ENCODE data around the gene ACVR1B.

Gene ACVR1B

DNA sequence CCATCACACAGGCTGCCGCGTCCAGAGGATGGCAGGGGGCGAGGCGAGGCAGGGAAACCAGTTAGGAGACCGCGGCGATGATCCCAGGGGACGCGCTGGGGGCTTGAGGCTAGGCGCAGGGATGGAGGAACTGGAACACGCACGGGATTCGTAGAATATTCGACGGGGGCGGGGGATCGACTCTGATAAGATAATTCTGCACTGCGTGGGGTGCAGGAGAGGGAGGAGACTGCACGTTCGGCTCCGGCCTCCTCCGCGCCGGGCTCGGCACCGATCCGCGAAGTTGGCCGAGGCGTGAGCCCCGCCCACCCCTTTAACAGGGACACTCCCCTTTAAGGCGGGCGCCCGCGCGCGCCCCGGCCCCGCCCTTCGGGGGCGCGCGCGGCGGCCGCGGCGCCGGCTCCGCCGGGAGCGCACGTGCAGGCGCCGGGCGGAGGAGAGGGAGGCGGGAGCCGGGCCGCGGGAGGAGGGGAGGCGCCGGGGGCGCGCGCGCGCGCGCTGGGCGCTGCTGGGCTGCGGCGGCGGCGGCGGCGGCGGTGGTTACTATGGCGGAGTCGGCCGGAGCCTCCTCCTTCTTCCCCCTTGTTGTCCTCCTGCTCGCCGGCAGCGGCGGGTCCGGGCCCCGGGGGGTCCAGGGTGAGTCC lies at the start of gene ACVR1B:
Gene ACVR1B, plus strand, starts transcription at position 501 of the 644 bp plus-strand sequence. Its CDS starts 45 bp downstream, at position 546.
- Histone ChIP-seq H3K27ac (ENCODE audit: low read length) (no peak within 1 kb of the TSS), H3K4me3 (ENCODE audit: low read length) (peak within 1 kb of the TSS; percentile 87), H3K9ac (ENCODE audit: low read length) (peak within 1 kb of the TSS; percentile 85), H3K4me1 (ENCODE audit: control insufficient read depth, low read depth, low read length) (peaks cover 5% of the 10 kb centered on the region), H3K27me3 (ENCODE audit: control insufficient read depth, insufficient read depth, low read length) (peaks cover 46% of the 10 kb centered on the region), H3K36me3 (ENCODE audit: control insufficient read depth, low read depth, low read length) (no peaks in the 10 kb centered on the region), H3K9me3 (ENCODE audit: control insufficient read depth, low read depth, low read length) (no peaks in the 10 kb centered on the region)

DNA sequence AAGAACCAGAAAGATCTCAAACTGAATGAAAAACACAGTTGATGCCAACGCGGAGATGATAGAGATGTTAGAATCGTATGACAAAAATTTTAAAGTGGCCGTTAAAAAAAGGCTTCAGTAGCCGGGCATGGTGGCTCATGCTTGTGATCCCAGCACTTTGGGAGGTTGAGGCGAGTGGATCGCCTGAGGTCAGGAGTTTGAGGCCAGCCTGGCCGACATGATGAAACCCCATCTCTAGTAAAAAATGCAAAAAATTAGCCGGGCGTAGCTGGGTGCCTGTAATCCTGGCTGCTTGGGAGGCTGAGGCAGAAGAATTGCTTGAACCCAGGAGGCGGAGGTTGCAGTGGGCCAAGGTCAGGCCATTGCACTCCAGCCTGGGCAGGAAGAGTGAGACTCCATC lies 49.6 kb upstream of the ACVR1B start:
- Histone ChIP-seq H3K4me3 (ENCODE audit: low read length) (no peak overlapping the region), H3K27me3 (ENCODE audit: control insufficient read depth, insufficient read depth, low read length) (no peaks in the 10 kb centered on the region), H3K36me3 (ENCODE audit: control insufficient read depth, low read depth, low read length) (no peaks in the 10 kb centered on the region), H3K9me3 (ENCODE audit: control insufficient read depth, low read depth, low read length) (no peaks in the 10 kb centered on the region), H3K27ac (ENCODE audit: low read length) (no peak overlapping the region), H3K9ac (ENCODE audit: low read length) (no peak overlapping the region), H3K4me1 (ENCODE audit: control insufficient read depth, low read depth, low read length) (no peaks in the 10 kb centered on the region)

DNA sequence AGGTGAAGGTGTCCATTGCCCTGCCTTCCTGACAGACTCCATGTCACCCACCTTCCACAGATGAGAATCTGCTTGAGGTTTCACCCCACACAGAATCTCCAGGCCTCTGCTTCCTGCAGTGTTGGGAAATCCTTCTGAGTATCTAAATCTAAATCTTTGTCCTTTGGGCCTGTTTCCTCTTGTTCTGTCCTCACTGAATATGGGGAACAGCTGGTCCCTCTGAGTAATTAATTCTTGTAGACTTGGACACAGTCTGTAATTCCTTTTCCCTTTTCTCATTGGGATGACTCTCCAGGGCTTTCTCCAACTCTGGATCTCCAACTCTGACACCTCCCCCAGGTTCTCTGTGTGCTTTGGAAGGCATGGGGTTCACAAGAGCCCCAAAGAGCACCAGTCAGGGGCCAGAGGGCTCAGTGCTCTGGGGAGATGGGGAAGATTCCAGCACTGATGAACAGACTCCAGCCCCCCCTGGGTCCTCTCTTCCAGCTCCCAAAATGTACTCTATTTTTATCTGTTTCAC lies 46.5 kb upstream of the ACVR1B start:
- no peaks in the 10 kb centered on the region for H3K4me1 ChIP-seq (ENCODE audit: control insufficient read depth, low read depth, low read length)
- no peak overlapping the region for H3K27ac ChIP-seq (ENCODE audit: low read length)
- no peak overlapping the region for H3K4me3 ChIP-seq (ENCODE audit: low read length)
- H3K27me3 ChIP-seq (ENCODE audit: control insufficient read depth, insufficient read depth, low read length): no peaks in the 10 kb centered on the region
- no peaks in the 10 kb centered on the region for H3K9me3 ChIP-seq (ENCODE audit: control insufficient read depth, low read depth, low read length)
- H3K9ac ChIP-seq (ENCODE audit: low read length): no peak overlapping the region
- no peaks in the 10 kb centered on the region for H3K36me3 ChIP-seq (ENCODE audit: control insufficient read depth, low read depth, low read length)

DNA sequence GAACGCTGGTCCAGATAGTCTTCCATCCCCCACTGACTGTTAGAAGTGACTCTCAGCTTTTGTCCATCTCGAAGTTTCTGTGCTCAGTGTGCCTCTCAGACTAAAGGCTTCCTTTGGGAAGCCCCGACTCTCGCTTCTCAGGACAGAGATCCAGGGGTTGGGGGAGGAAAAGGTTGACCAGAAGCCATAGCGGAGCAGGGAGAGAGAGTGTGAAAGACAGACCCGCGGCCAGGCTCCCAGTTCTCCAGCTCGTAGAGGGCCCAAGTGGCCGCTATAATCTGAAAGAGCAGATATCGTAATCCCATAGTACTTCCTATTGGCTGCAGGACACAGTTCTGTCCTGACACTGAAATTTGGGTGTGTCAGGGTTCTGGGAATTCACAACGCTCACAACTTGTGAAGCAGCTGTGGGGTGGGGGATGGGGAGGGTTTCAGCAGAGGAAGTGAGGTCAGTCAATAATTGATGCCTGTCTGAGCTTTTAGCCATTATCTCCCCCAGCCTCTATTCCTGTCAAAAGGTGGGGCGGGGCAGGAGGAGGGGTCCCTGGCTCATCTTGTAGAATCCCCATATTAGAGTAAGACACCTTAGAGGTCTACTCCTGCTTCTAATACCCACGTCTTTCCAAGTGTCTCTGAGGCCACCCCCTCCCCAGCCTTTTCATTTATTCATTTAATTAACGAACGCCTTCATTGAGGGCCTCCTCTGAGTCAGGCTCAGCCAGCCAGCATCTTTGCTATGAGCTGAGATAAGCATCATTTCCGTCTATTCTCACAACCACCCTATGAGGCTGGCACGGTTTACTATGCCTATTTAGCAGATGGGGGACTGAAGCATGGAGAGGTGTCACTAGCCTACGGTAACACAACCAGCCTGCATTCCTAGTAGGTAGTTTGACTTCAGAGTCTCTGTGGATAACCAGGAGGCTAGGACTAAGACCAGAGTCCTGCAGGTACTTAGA lies 45.7 kb upstream of the ACVR1B start:
- H3K9me3 ChIP-seq (ENCODE audit: control insufficient read depth, low read depth, low read length): no peaks in the 10 kb centered on the region
- no peaks in the 10 kb centered on the region for H3K27me3 ChIP-seq (ENCODE audit: control insufficient read depth, insufficient read depth, low read length)
- no peaks in the 10 kb centered on the region for H3K4me1 ChIP-seq (ENCODE audit: control insufficient read depth, low read depth, low read length)
- no peak overlapping the region for H3K4me3 ChIP-seq (ENCODE audit: low read length)
- no peak overlapping the region for H3K9ac ChIP-seq (ENCODE audit: low read length)
- H3K27ac ChIP-seq (ENCODE audit: low read length): no peak overlapping the region
- H3K36me3 ChIP-seq (ENCODE audit: control insufficient read depth, low read depth, low read length): no peaks in the 10 kb centered on the region

DNA sequence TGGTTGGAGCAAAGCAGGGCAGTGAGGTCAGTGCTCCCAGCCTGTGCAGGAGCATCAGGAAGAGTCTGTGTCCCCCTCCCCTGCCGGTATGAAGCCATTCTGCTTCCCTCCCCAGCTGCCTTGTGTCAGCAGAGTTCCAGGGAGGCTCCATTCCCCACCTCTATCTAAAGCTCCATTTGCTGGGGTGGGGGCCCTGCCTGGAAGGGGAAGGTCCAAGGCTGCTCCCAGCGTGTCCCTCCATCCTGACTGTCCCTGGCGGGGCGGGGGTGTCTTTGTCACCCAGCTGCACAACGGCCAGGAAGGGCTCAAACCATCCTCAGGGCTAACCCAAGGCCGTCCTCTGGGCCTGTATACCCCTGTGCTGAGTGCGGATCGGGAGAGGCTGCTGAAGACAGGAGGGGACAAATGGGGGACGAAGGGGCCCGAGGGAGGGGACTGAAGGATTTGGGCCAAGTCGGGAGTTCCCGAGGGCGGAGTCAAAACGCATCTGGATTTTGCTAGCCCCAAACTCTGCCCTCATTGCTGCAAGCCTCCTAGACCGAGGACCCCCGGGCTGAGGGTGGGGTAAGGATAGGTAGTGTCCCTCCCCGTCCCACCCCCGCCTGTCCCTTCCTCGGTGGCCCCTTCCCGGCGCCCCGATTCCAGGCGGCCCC lies 44.9 kb upstream of the ACVR1B start:
- no peak overlapping the region for H3K4me3 ChIP-seq (ENCODE audit: low read length)
- no peak overlapping the region for H3K27ac ChIP-seq (ENCODE audit: low read length)
- H3K9ac ChIP-seq (ENCODE audit: low read length): no peak overlapping the region
- no peaks in the 10 kb centered on the region for H3K9me3 ChIP-seq (ENCODE audit: control insufficient read depth, low read depth, low read length)
- H3K4me1 ChIP-seq (ENCODE audit: control insufficient read depth, low read depth, low read length): no peaks in the 10 kb centered on the region
- no peaks in the 10 kb centered on the region for H3K27me3 ChIP-seq (ENCODE audit: control insufficient read depth, insufficient read depth, low read length)
- H3K36me3 ChIP-seq (ENCODE audit: control insufficient read depth, low read depth, low read length): no peaks in the 10 kb centered on the region

DNA sequence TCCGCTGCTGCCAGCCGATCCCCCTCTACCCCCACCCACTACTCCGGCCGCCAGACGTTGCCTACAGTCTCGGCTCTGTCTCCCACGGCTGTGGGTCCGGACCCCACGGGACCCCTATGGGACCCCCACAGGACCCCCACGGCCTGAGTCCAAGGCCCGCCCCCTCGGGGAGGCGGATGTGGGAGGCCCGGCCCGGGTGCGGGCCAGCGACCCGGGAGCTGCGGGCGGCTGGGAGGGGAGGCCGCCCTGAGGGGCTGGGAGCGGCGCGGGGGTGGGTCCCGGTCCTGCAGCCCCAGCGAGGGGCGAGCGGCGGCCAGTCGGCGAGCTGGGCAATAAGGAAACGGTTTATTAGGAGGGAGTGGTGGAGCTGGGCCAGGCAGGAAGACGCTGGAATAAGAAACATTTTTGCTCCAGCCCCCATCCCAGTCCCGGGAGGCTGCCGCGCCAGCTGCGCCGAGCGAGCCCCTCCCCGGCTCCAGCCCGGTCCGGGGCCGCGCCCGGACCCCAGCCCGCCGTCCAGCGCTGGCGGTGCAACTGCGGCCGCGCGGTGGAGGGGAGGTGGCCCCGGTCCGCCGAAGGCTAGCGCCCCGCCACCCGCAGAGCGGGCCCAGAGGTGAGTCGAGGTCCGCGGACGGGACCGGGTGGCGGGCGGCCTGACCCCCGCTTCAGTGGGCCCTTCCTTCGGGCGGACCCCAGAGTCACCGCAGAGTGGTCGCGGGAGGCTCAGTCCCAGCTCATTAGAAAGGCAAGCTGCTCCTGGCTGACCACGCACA lies 44.2 kb upstream of the ACVR1B start, which contains the start of gene ACVRL1:
Gene ACVRL1, plus strand, starts transcription at position 422 of the 773 bp plus-strand sequence. CDS start 4,971 bp downstream, outside the sequence.
- Histone ChIP-seq H3K4me1 (ENCODE audit: control insufficient read depth, low read depth, low read length) (peaks cover under 1% of the 10 kb centered on the region), H3K4me3 (ENCODE audit: low read length) (no peak within 1 kb of the TSS), H3K36me3 (ENCODE audit: control insufficient read depth, low read depth, low read length) (no peaks in the 10 kb centered on the region), H3K27ac (ENCODE audit: low read length) (no peak within 1 kb of the TSS), H3K9ac (ENCODE audit: low read length) (no peak within 1 kb of the TSS), H3K27me3 (ENCODE audit: control insufficient read depth, insufficient read depth, low read length) (no peaks in the 10 kb centered on the region), H3K9me3 (ENCODE audit: control insufficient read depth, low read depth, low read length) (no peaks in the 10 kb centered on the region)

DNA sequence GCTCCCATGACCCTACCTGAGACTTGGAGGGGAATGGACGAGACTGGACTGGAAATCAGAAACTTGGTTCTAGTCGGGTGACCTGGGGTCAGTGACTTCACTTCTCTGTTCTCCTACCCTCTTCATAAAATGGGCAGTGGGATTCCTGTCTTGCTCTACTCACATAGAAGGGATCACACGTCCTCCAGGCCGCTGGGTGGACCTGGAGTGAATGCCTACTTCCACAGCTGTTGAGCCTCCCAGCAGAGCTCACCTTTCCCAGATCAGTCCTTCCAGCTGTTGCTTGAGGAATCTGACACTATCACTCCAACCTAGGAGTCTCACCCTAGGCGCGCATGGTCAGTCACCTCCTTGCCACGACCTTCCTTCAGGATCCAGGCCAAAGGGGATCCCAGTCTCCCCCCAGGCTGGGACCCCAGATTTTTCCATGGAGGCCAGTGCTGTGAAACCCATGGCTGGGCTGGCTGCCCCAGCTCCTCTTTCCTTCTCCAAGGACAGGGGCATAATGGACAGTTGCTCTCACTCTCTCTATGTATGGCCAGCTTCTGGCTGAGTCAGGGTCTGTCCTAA lies 43.6 kb upstream of the ACVR1B start:
- no peaks in the 10 kb centered on the region for H3K27me3 ChIP-seq (ENCODE audit: control insufficient read depth, insufficient read depth, low read length)
- no peaks in the 10 kb centered on the region for H3K36me3 ChIP-seq (ENCODE audit: control insufficient read depth, low read depth, low read length)
- H3K27ac ChIP-seq (ENCODE audit: low read length): no peak overlapping the region
- no peak overlapping the region for H3K9ac ChIP-seq (ENCODE audit: low read length)
- peaks cover 3% of the 10 kb centered on the region for H3K4me1 ChIP-seq (ENCODE audit: control insufficient read depth, low read depth, low read length)
- no peaks in the 10 kb centered on the region for H3K9me3 ChIP-seq (ENCODE audit: control insufficient read depth, low read depth, low read length)
- no peak overlapping the region for H3K4me3 ChIP-seq (ENCODE audit: low read length)

DNA sequence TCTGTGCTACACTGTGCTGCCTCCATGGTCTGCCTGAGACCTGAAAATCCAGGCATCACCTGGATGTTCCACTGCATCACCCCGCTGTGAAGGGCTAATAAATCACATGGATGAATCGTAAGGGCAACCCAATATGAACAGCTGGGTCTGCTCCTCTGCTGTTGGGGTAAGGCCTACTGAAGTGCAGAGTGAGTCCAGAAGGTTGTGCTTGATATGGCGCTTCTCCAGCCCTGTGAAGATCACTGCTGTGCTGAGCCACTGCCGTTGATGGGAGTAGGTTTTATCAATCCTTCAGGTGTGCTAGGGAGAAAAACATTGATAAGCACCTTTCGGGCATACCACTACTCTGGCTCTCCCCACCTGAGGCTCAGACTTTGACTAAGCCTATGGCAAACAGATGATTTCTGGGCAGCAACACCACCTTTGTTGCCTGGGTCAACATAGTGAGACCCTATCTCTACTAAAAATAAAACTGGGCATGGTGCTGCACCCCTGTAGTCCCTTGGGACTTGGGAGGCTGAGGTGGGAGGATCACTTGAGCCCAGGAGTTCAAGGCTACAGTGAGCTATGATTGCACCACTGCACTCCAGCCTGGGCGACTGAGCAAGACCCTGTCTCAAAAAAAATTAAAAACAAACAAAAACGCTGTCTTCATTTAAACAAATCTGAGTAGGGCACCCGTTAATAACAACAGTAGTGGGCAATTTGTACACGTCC lies 42.5 kb upstream of the ACVR1B start:
- H3K4me3 ChIP-seq (ENCODE audit: low read length): no peak overlapping the region
- H3K4me1 ChIP-seq (ENCODE audit: control insufficient read depth, low read depth, low read length): peaks cover 3% of the 10 kb centered on the region
- H3K9ac ChIP-seq (ENCODE audit: low read length): no peak overlapping the region
- H3K27me3 ChIP-seq (ENCODE audit: control insufficient read depth, insufficient read depth, low read length): no peaks in the 10 kb centered on the region
- no peaks in the 10 kb centered on the region for H3K9me3 ChIP-seq (ENCODE audit: control insufficient read depth, low read depth, low read length)
- no peak overlapping the region for H3K27ac ChIP-seq (ENCODE audit: low read length)
- H3K36me3 ChIP-seq (ENCODE audit: control insufficient read depth, low read depth, low read length): no peaks in the 10 kb centered on the region

DNA sequence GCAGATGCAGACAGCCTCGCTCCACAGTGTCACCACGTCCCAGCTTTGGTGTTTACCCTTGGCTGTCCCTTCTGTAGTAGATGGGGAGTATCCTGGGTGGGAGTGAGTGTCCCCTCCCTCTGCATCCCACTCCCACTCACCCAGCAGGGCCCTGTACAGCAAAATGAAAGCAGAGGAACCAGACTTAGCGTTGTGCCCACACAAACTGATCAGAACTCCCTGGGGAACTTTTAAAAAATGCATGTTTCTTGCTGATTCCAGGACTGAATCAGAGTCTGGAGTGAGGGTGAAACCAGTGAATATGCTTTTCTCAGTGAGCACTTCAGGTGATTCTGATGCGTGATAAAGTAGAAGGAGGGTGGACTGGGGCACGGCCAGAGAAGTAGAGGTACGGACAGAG lies 41.3 kb upstream of the ACVR1B start:
- Histone ChIP-seq H3K4me3 (ENCODE audit: low read length) (no peak overlapping the region), H3K36me3 (ENCODE audit: control insufficient read depth, low read depth, low read length) (no peaks in the 10 kb centered on the region), H3K27ac (ENCODE audit: low read length) (no peak overlapping the region), H3K9ac (ENCODE audit: low read length) (no peak overlapping the region), H3K9me3 (ENCODE audit: control insufficient read depth, low read depth, low read length) (no peaks in the 10 kb centered on the region), H3K27me3 (ENCODE audit: control insufficient read depth, insufficient read depth, low read length) (no peaks in the 10 kb centered on the region), H3K4me1 (ENCODE audit: control insufficient read depth, low read depth, low read length) (peaks cover 3% of the 10 kb centered on the region)

DNA sequence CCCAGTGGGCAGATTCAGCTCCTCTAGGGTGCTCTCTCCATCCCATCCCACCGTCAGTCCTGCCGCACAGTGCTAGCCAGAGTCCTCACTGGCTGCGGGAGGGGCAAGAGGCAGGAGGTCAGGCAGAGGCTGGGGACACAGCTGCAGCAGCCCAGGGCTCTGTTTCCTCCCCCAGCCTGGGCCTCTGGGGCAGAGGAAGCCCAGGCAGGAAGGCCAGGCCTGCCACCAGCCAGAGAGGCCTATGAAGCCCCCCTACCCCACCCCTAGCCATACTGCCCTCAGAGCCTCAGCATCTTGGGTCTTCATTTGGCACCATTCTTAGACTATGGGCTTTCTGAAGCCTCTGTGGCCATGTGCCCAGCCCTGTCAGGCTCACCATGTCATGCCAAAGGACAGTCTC lies 40.8 kb upstream of the ACVR1B start:
- no peak overlapping the region for H3K27ac ChIP-seq (ENCODE audit: low read length)
- H3K4me3 ChIP-seq (ENCODE audit: low read length): no peak overlapping the region
- H3K9ac ChIP-seq (ENCODE audit: low read length): no peak overlapping the region
- peaks cover 3% of the 10 kb centered on the region for H3K4me1 ChIP-seq (ENCODE audit: control insufficient read depth, low read depth, low read length)
- no peaks in the 10 kb centered on the region for H3K9me3 ChIP-seq (ENCODE audit: control insufficient read depth, low read depth, low read length)
- H3K36me3 ChIP-seq (ENCODE audit: control insufficient read depth, low read depth, low read length): no peaks in the 10 kb centered on the region
- no peaks in the 10 kb centered on the region for H3K27me3 ChIP-seq (ENCODE audit: control insufficient read depth, insufficient read depth, low read length)
